ENCODE results near the gene KBTBD12. TPM values are rescaled to one million over a fixed set of nuclear protein-coding genes. Genes with fewer than 3 reads are reported as not detected.

KBTBD12 gene
- total RNA-seq, 3 donors from 2014 or later (not counting 1 experiment from before 2014, with no cell fraction given) = 0.12 TPM; not detected in 2

- Histone ChIP-seq H3K4me3 (ENCODE audit: low read length) (no peak overlapping the region), H3K4me1 (ENCODE audit: control insufficient read depth, insufficient read depth, low read length) (no peaks in the 10 kb centered on the region), H3K27me3 (ENCODE audit: control insufficient read depth, insufficient read depth, low read length) (no peaks in the 10 kb centered on the region), H3K36me3 (ENCODE audit: control insufficient read depth, insufficient read depth, low read length) (no peaks in the 10 kb centered on the region), H3K9me3 (ENCODE audit: control insufficient read depth, insufficient read depth, low read length) (no peaks in the 10 kb centered on the region), H3K27ac (ENCODE audit: low read length) (no peak overlapping the region)
- H3K27ac Mint-ChIP-seq = no peak overlapping the region
- H3K4me3 Mint-ChIP-seq = no peak overlapping the region
- no peak for ATAC-seq
- no peak for DNase-seq
- WGBS (ENCODE audit: insufficient coverage) = 91% methylated on average over 5 of the region's 6 CpGs
- peaks cover 7 to 19% of the 10 kb centered on the region in 2 donors for H3K27me3 Mint-ChIP-seq (ENCODE audit: low read depth in 2 of 2)
- TF ChIP-seq CTCF (IDR thresholded peaks at IDR 0.05) = no peak
- intact Hi-C loops (cut with micrococcal nuclease) = no loop called here
- no peaks in the 10 kb centered on the region for H3K9me3 Mint-ChIP-seq
- H3K36me3 Mint-ChIP-seq = no peaks in the 10 kb centered on the region
- no peaks in the 10 kb centered on the region for H3K4me1 Mint-ChIP-seq
Measured at GRCh38 chr3:127975153-127976029, 60.4 kb downstream of the KBTBD12 start.

- Mint-ChIP-seq H3K4me1 (no peaks in the 10 kb centered on the region), H3K9me3 (no peaks in the 10 kb centered on the region), H3K27ac (no peak overlapping the region), H3K27me3 (ENCODE audit: low read depth in 2 of 2) (peaks cover 3 to 24% of the 10 kb centered on the region in 2 donors), H3K4me3 (no peak overlapping the region), H3K36me3 (no peaks in the 10 kb centered on the region)
- H3K4me3 ChIP-seq (ENCODE audit: low read length) = no peak overlapping the region
- no peaks in the 10 kb centered on the region for H3K4me1 ChIP-seq (ENCODE audit: control insufficient read depth, insufficient read depth, low read length)
- WGBS (ENCODE audit: insufficient coverage) = 86% methylated on average over 2 of the region's 2 CpGs
- H3K36me3 ChIP-seq (ENCODE audit: control insufficient read depth, insufficient read depth, low read length) = no peaks in the 10 kb centered on the region
- H3K9me3 ChIP-seq (ENCODE audit: control insufficient read depth, insufficient read depth, low read length) = no peaks in the 10 kb centered on the region
- DNase-seq (no peak), ATAC-seq (no peak)
- TF ChIP-seq CTCF (IDR thresholded peaks at IDR 0.05) = no peak
- intact Hi-C loops (cut with micrococcal nuclease) = no loop called here
- H3K27me3 ChIP-seq (ENCODE audit: control insufficient read depth, insufficient read depth, low read length) = no peaks in the 10 kb centered on the region
- no peak overlapping the region for H3K27ac ChIP-seq (ENCODE audit: low read length)
Measured at GRCh38 chr3:127978636-127979035, 63.6 kb downstream of the KBTBD12 start.

- ATAC-seq (no peak), DNase-seq (no peak)
- no peaks in the 10 kb centered on the region for H3K36me3 Mint-ChIP-seq
- no peak for TF ChIP-seq CTCF (IDR thresholded peaks at IDR 0.05)
- Histone ChIP-seq H3K36me3 (ENCODE audit: control insufficient read depth, insufficient read depth, low read length) (no peaks in the 10 kb centered on the region), H3K4me1 (ENCODE audit: control insufficient read depth, insufficient read depth, low read length) (no peaks in the 10 kb centered on the region), H3K4me3 (ENCODE audit: low read length) (no peak overlapping the region), H3K27ac (ENCODE audit: low read length) (no peak overlapping the region), H3K9me3 (ENCODE audit: control insufficient read depth, insufficient read depth, low read length) (no peaks in the 10 kb centered on the region), H3K27me3 (ENCODE audit: control insufficient read depth, insufficient read depth, low read length) (no peaks in the 10 kb centered on the region)
- H3K4me1 Mint-ChIP-seq = no peaks in the 10 kb centered on the region
- intact Hi-C loops (cut with micrococcal nuclease) = no loop called here
- no peaks in the 10 kb centered on the region for H3K9me3 Mint-ChIP-seq
- no peak overlapping the region for H3K27ac Mint-ChIP-seq
- no peak overlapping the region for H3K4me3 Mint-ChIP-seq
- H3K27me3 Mint-ChIP-seq (ENCODE audit: low read depth in 2 of 2) = peaks cover 3 to 24% of the 10 kb centered on the region in 2 donors
Measured at GRCh38 chr3:127979473-127979872, 64.4 kb downstream of the KBTBD12 start.

- no peak for DNase-seq
- Mint-ChIP-seq H3K4me1 (no peaks in the 10 kb centered on the region), H3K9me3 (no peaks in the 10 kb centered on the region), H3K27me3 (ENCODE audit: low read depth in 2 of 2) (peaks cover 3 to 22% of the 10 kb centered on the region in 2 donors), H3K4me3 (no peak overlapping the region), H3K27ac (no peak overlapping the region), H3K36me3 (no peaks in the 10 kb centered on the region)
- Histone ChIP-seq H3K36me3 (ENCODE audit: control insufficient read depth, insufficient read depth, low read length) (no peaks in the 10 kb centered on the region), H3K27me3 (ENCODE audit: control insufficient read depth, insufficient read depth, low read length) (no peaks in the 10 kb centered on the region), H3K4me1 (ENCODE audit: control insufficient read depth, insufficient read depth, low read length) (no peaks in the 10 kb centered on the region), H3K27ac (ENCODE audit: low read length) (no peak overlapping the region), H3K4me3 (ENCODE audit: low read length) (no peak overlapping the region), H3K9me3 (ENCODE audit: control insufficient read depth, insufficient read depth, low read length) (no peaks in the 10 kb centered on the region)
- ATAC-seq = no peak
- intact Hi-C loops (cut with micrococcal nuclease) = no loop called here
- TF ChIP-seq CTCF (IDR thresholded peaks at IDR 0.05) = no peak
Measured at GRCh38 chr3:127981097-127981496, 66.1 kb downstream of the KBTBD12 start.

Data from natural killer cell (primary cell).